IMR-90 (cell line): ENCODE measurements around the gene PRPF8. TPM values are rescaled to one million over a fixed set of nuclear protein-coding genes. Genes with fewer than 3 reads are reported as not detected.

Source experiments
- ATAC-seq: fragments of 200-7000 bp; cut with Tn5 transposase; 2 replicates; pipeline ENCODE4 v1.9.1; 2020; ENCODE audit warnings: low read depth, mild to moderate bottlenecking, moderate library complexity
- BruUV-seq: library from RNA; stranded (reverse); fragments of 400-500 nt; replicated peaks from 2 replicates; lab custom pipeline; 2021; lab: Mats Ljungman, UMichigan
- CTCF ChIA-PET: fragments of 300-600 bp; formaldehyde crosslinking; extraction: SDS; loops from one replicate; lab custom pipeline; 2021; ENCODE audit warnings: antibody characterized with exemption; lab: Yijun Ruan, JAX
- POLR2A ChIA-PET: fragments of 300-600 bp; sonication (Branson Sonifier 250); formaldehyde crosslinking; loops from one replicate; lab custom pipeline; 2022; ENCODE audit warnings: antibody characterized with exemption; ENCODE audit not compliant: unreplicated experiment; lab: Charles Lee
- DNase-seq: peaks from one replicate; pipeline ENCODE4 v3.0.0; 2013
- H2AFZ ChIP-seq: replicated peaks from 2 replicates; pipeline ENCODE3; 2013; ENCODE audit warnings: low read length, mild to moderate bottlenecking; ENCODE audit not compliant: poor library complexity
- H2AK5ac ChIP-seq: 2 replicates; pipeline ENCODE4 v1.6.1; 2013; ENCODE audit warnings: low read depth, low read length, inconsistent platforms
- H2AK9ac ChIP-seq: replicated peaks from 2 replicates; pipeline ENCODE3; 2013; ENCODE audit warnings: mild to moderate bottlenecking, low read depth, low read length, moderate library complexity; ENCODE audit not compliant: poor library complexity
- H2BK120ac ChIP-seq: 2 replicates; pipeline ENCODE4 v1.6.1; 2013; ENCODE audit warnings: low read depth, low read length, inconsistent platforms
- H2BK15ac ChIP-seq: 3 replicates; pipeline ENCODE4 v1.6.1; 2013; ENCODE audit warnings: low read depth, low read length, inconsistent platforms
- H2BK20ac ChIP-seq: 2 replicates; pipeline ENCODE4 v1.6.1; 2013; ENCODE audit warnings: low read depth, mild to moderate bottlenecking, inconsistent platforms, low read length, moderate library complexity
- H2BK5ac ChIP-seq: 2 replicates; pipeline ENCODE4 v1.6.1; 2013; ENCODE audit warnings: mild to moderate bottlenecking, low read depth, low read length, inconsistent platforms; ENCODE audit not compliant: poor library complexity, severe bottlenecking
- H3K14ac ChIP-seq: replicated peaks from 2 replicates; pipeline ENCODE4 v1.6.1; 2013; ENCODE audit warnings: low read depth, low read length, inconsistent platforms
- H3K18ac ChIP-seq: 2 replicates; pipeline ENCODE4 v1.6.1; 2013; ENCODE audit warnings: low read depth, low read length, control low read depth
- H3K23ac ChIP-seq: 2 replicates; pipeline ENCODE4 v1.6.1; 2013; ENCODE audit warnings: low read depth, low read length, inconsistent platforms
- H3K27ac ChIP-seq: 2 replicates; pipeline ENCODE4 v1.5.1; 2013; ENCODE audit warnings: mild to moderate bottlenecking, control low read depth, low read length; ENCODE audit not compliant: insufficient read depth
- H3K27me3 ChIP-seq: 2 replicates; pipeline ENCODE4 v1.6.1; 2013; ENCODE audit warnings: low read length; ENCODE audit not compliant: control insufficient read depth, insufficient read depth
- H3K36me3 ChIP-seq: 2 replicates; pipeline ENCODE4 v1.6.1; 2013; ENCODE audit warnings: low read length, mixed read lengths; ENCODE audit not compliant: control insufficient read depth, insufficient read depth
- H3K4ac ChIP-seq: 2 replicates; pipeline ENCODE4 v1.6.1; 2013; ENCODE audit warnings: low read depth, low read length, inconsistent platforms
- H3K4me1 ChIP-seq: 2 replicates; pipeline ENCODE4 v1.6.1; 2013; ENCODE audit warnings: low read length, mixed read lengths; ENCODE audit not compliant: control insufficient read depth, insufficient read depth
- H3K4me2 ChIP-seq: 2 replicates; pipeline ENCODE4 v1.6.1; 2013; ENCODE audit warnings: low read depth, mild to moderate bottlenecking, control low read depth, low read length, moderate library complexity
- H3K4me3 ChIP-seq: 2 replicates; pipeline ENCODE4 v1.5.1; 2013; ENCODE audit warnings: low read depth, mild to moderate bottlenecking, control low read depth, low read length, moderate library complexity; ENCODE audit not compliant: insufficient read depth
- H3K56ac ChIP-seq: 2 replicates; pipeline ENCODE4 v1.6.1; 2013; ENCODE audit warnings: low read length, inconsistent platforms; ENCODE audit not compliant: insufficient read depth; ENCODE audit errors: extremely low read depth
- H3K79me1 ChIP-seq, 2 experiments: 2 replicates each; pipeline ENCODE4 v1.6.1; 2013; ENCODE audit warnings: low read length in 2 of 2, inconsistent platforms in 1 of 2, low read depth in 1 of 2
- H3K9ac ChIP-seq: 2 replicates; pipeline ENCODE4 v1.6.1; 2013; ENCODE audit warnings: low read depth, low read length, control low read depth
- H3K9me1 ChIP-seq: 2 replicates; pipeline ENCODE4 v1.6.1; 2013; ENCODE audit warnings: low read length, inconsistent platforms; ENCODE audit not compliant: insufficient read depth
- H3K9me3 ChIP-seq: 2 replicates; pipeline ENCODE4 v1.6.1; 2013; ENCODE audit warnings: low read length; ENCODE audit not compliant: control insufficient read depth, insufficient read depth
- H4K20me1 ChIP-seq: 2 replicates; pipeline ENCODE4 v1.6.1; 2013; ENCODE audit warnings: low read length, inconsistent platforms; ENCODE audit not compliant: insufficient read depth
- H4K5ac ChIP-seq: 2 replicates; pipeline ENCODE4 v1.6.1; 2013; ENCODE audit warnings: mild to moderate bottlenecking, low read depth, low read length, control low read depth
- H4K8ac ChIP-seq, 2 experiments: 2 replicates each; pipeline ENCODE4 v1.6.1; 2013; ENCODE audit warnings: low read depth in 2 of 2, low read length in 2 of 2, control low read depth in 1 of 2, inconsistent platforms in 1 of 2
- H4K91ac ChIP-seq: 2 replicates; pipeline ENCODE4 v1.6.1; 2013; ENCODE audit warnings: low read depth, low read length, inconsistent platforms; ENCODE audit not compliant: insufficient read depth
- CEBPB ChIP-seq: IDR thresholded peaks from 2 replicates; pipeline ENCODE4 v1.6.1; 2012; ENCODE audit warnings: low read depth, low read length, improper control_type of control experiment
- CHD1 ChIP-seq: IDR thresholded peaks from 2 replicates; pipeline ENCODE4 v1.6.1; 2012; ENCODE audit warnings: low read depth, low read length, improper control_type of control experiment
- MAFK ChIP-seq: IDR thresholded peaks from 2 replicates; pipeline ENCODE4 v1.6.1; 2012; ENCODE audit warnings: low read depth, low read length, improper control_type of control experiment
- MAZ ChIP-seq: IDR thresholded peaks from 2 replicates; pipeline ENCODE4 v1.6.1; 2012; ENCODE audit warnings: low read depth, mild to moderate bottlenecking, low read length, improper control_type of control experiment, moderate library complexity, borderline replicate concordance
- MXI1 ChIP-seq: IDR thresholded peaks from 2 replicates; pipeline ENCODE4 v1.6.1; 2012; ENCODE audit warnings: low read depth, mild to moderate bottlenecking, low read length, moderate library complexity, borderline replicate concordance
- NFE2L2 ChIP-seq: fragments of 150-350 bp; IDR thresholded peaks from 2 replicates; pipeline ENCODE4 v1.6.1; 2016; ENCODE audit warnings: low read depth, mild to moderate bottlenecking, low read length
- POLR2A ChIP-seq: IDR thresholded peaks from 2 replicates; pipeline ENCODE4 v1.6.1; 2012; ENCODE audit warnings: mild to moderate bottlenecking, low read depth, low read length
- RAD21 ChIP-seq: IDR thresholded peaks from 2 replicates; pipeline ENCODE4 v1.6.1; 2012; ENCODE audit warnings: low read length, improper control_type of control experiment
- RCOR1 ChIP-seq: IDR thresholded peaks from 2 replicates; pipeline ENCODE4 v1.6.1; 2012; ENCODE audit warnings: mild to moderate bottlenecking, low read length, improper control_type of control experiment; ENCODE audit not compliant: insufficient replicate concordance
- RFX5 ChIP-seq: IDR thresholded peaks from 2 replicates; pipeline ENCODE4 v1.8.0; 2012; ENCODE audit warnings: low read depth, mild to moderate bottlenecking, low read length, moderate library complexity
- SMC3 ChIP-seq: fragments of 150-350 bp; IDR thresholded peaks from 2 replicates; pipeline ENCODE4 v1.6.1; 2016; ENCODE audit warnings: low read depth, mild to moderate bottlenecking, antibody characterized with exemption, low read length, moderate library complexity
- WGBS, 2 experiments: methylation state at CpG; one replicate each; pipeline versions ENCODE4 v1.1.5 to v1.1.7; 2013; ENCODE audit warnings: missing lambda C conversion rate in 2 of 2; ENCODE audit not compliant: insufficient read length in 1 of 2; ENCODE audit errors: extremely low coverage in 2 of 2; 5-methylcytosine and 5-hydroxymethylcytosine counted together
- dilution Hi-C: fragments of 300-500 bp; cut with HindIII; formaldehyde crosslinking; loops from one replicate; pipeline ENCODE4 v1.14.3; 2018; ENCODE audit warnings: low sequenced_read_pairs; ENCODE audit not compliant: unreplicated experiment
- in situ Hi-C: fragments of 300-500 bp; cut with MboI; formaldehyde crosslinking; loops from 3 replicates; pipeline ENCODE4 v1.14.3; 2019; ENCODE audit warnings: low sequenced_read_pairs, inconsistent platforms, mixed read lengths
- intact Hi-C: fragments of 100-400 bp; cut with micrococcal nuclease; formaldehyde crosslinking; loops from 2 replicates; pipeline ENCODE4 v1.10.0; 2022
- polyA plus RNA-seq, 3 experiments: library from polyadenylated mRNA; depleted of rRNA; stranded (reverse); fragments of >200 nt; gene quantifications; 2 replicates each; pipeline ENCODE4 v1.2.3, GENCODE V29; 2012; ENCODE audit warnings: low replicate concordance in 1 of 3
- total RNA-seq: library from RNA; depleted of rRNA; stranded (reverse); fragments of >200 nt; gene quantifications from 2 replicates; pipeline ENCODE4 v1.2.3, GENCODE V29; 2012
- TF ChIP-seq, protein P1 (sequence below): fragments of 150-350 bp; IDR thresholded peaks from 2 replicates; pipeline ENCODE4 v1.6.1; 2016; ENCODE audit warnings: low read depth, mild to moderate bottlenecking, low read length, moderate library complexity, borderline replicate concordance
- TF ChIP-seq, protein P2 (sequence below): fragments of 150-350 bp; IDR thresholded peaks from 2 replicates; pipeline ENCODE4 v1.6.1; 2017; ENCODE audit warnings: mild to moderate bottlenecking, antibody characterized with exemption, low read length, low read depth

The PRPF8 gene
- total and polyA plus RNA-seq, 2 of the 4 experiments (the other 2 are of a cell fraction), result 141 to 160 TPM

- TF ChIP-seq CHD1, result no peak
- no peak for TF ChIP-seq MXI1
Observed at GRCh38 chr17:1715803-1716075, 31.1 kb upstream of the PRPF8 start (continued).

GRCh38 chr17:1714980-1715802 is 30.5 kb upstream of the PRPF8 start:
- in situ Hi-C loops (loop anchor here (25.0 kb wide), 1 partner anchor 322 kb away; the partner anchor contains the start of genes DPH1, OVCA2 and RTN4RL1), intact Hi-C loops (loop anchor here (1.0 to 5.0 kb wide), 3 partner anchors 30 to 327 kb away; partner anchors contain the start of genes OVCA2 and PRPF8), dilution Hi-C loops (no loop called here)
- H4K8ac ChIP-seq, result peak overlapping the region in 1 of 2 experiments; percentile 80; a peak in 3 of 4 replicates
- H3K9ac ChIP-seq, result peak overlapping the region; percentile 92
- no TSS peak for BruUV-seq
- H3K23ac ChIP-seq, result peak overlapping the region; percentile 70; the same call in 1 of the 2 replicates
- H3K4me1 ChIP-seq, result peaks cover 27% of the 10 kb centered on the region
- H3K9me1 ChIP-seq, result peaks cover 12% of the 10 kb centered on the region
- H2BK20ac ChIP-seq, result no peak overlapping the region
- peak overlapping the region; percentile 78 for H3K4me3 ChIP-seq
- H3K18ac ChIP-seq, result peak overlapping the region; percentile 59
- peak overlapping the region; percentile 85 for H3K14ac ChIP-seq
- H3K27me3 ChIP-seq, result no peaks in the 10 kb centered on the region
- H2AFZ ChIP-seq, result peak overlapping the region; percentile 75
- H4K5ac ChIP-seq, result peak overlapping the region; percentile 41
- peak overlapping the region; percentile 96 for H2BK5ac ChIP-seq
- peak overlapping the region; percentile 76 for H3K4ac ChIP-seq
- peaks cover 32% of the 10 kb centered on the region for H3K36me3 ChIP-seq
- H2BK15ac ChIP-seq, result no peak overlapping the region
- peak overlapping the region; percentile 98 for H3K27ac ChIP-seq
- ChIA-PET CTCF (interaction anchor here (1.0 kb wide), 1 partner anchor 66 kb away, joined by 5 read pairs; the partner anchor contains the start of gene RILP), POLR2A (interaction anchor here (0.6 to 2.2 kb wide), 6 partner anchors 59 to 187 kb away, joined by 3 to 11 read pairs (median 4); partner anchors contain the start of genes RPA1 and SMYD4)
- H4K20me1 ChIP-seq, result peaks cover 54% of the 10 kb centered on the region
- H4K91ac ChIP-seq, result peak overlapping the region; percentile 89
- WGBS, 2 experiments, result 0% methylated on average over 4 of the region's 32 CpGs; no CpG with 5 or more reads in 1 of the 2 experiments
- peak overlapping the region; percentile 89 for H3K4me2 ChIP-seq
- peak; percentile 88 for DNase-seq
- peak overlapping the region; percentile 84 for H3K56ac ChIP-seq
- peaks cover 0 to 60% of the 10 kb centered on the region in 2 experiments; a peak in 2 of 4 replicates for H3K79me1 ChIP-seq
- ATAC-seq, result peak; percentile 28
- H2BK120ac ChIP-seq, result peak overlapping the region; percentile 38; the same call in 1 of the 2 replicates
- H2AK5ac ChIP-seq, result peak overlapping the region; percentile 87
- no peaks in the 10 kb centered on the region for H3K9me3 ChIP-seq
- peak overlapping the region; percentile 99 for H2AK9ac ChIP-seq
- TF ChIP-seq CEBPB, result no peak
- TF ChIP-seq RFX5, result no peak
- TF ChIP-seq SMC3, result no peak
- TF ChIP-seq RAD21, result no peak
- TF ChIP-seq, protein P1, sequence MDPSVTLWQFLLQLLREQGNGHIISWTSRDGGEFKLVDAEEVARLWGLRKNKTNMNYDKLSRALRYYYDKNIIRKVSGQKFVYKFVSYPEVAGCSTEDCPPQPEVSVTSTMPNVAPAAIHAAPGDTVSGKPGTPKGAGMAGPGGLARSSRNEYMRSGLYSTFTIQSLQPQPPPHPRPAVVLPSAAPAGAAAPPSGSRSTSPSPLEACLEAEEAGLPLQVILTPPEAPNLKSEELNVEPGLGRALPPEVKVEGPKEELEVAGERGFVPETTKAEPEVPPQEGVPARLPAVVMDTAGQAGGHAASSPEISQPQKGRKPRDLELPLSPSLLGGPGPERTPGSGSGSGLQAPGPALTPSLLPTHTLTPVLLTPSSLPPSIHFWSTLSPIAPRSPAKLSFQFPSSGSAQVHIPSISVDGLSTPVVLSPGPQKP, result no peak
- no peak for TF ChIP-seq MAFK
- TF ChIP-seq RCOR1, result no peak
- TF ChIP-seq NFE2L2, result no peak
- TF ChIP-seq, protein P2, sequence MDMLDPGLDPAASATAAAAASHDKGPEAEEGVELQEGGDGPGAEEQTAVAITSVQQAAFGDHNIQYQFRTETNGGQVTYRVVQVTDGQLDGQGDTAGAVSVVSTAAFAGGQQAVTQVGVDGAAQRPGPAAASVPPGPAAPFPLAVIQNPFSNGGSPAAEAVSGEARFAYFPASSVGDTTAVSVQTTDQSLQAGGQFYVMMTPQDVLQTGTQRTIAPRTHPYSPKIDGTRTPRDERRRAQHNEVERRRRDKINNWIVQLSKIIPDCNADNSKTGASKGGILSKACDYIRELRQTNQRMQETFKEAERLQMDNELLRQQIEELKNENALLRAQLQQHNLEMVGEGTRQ, result no peak
- TF ChIP-seq POLR2A, result peak; percentile 47; the same call in 1 of the 2 replicates
- TF ChIP-seq MXI1, result peak; percentile 59; the same call in 1 of the 2 replicates
- peak; percentile 41; the same call in 1 of the 2 replicates for TF ChIP-seq CHD1
- TF ChIP-seq MAZ, result peak; percentile 85
